HG02973 (cell line): ENCODE measurements around the gene LEPROT.
"Not testable (repeated sequence)": the region's sequence is repeated elsewhere in the genome, so short reads cannot be mapped to it uniquely, and the experiment has no call there.

Experiments
- ATAC-seq: cut with Tn5 transposase; IDR thresholded peaks from one replicate; pipeline ENCODE4 v1.9.1; 2021; ENCODE audit warnings: moderate library complexity; ENCODE audit not compliant: unreplicated experiment

Gene LEPROT, protein sequence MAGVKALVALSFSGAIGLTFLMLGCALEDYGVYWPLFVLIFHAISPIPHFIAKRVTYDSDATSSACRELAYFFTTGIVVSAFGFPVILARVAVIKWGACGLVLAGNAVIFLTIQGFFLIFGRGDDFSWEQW

DNA sequence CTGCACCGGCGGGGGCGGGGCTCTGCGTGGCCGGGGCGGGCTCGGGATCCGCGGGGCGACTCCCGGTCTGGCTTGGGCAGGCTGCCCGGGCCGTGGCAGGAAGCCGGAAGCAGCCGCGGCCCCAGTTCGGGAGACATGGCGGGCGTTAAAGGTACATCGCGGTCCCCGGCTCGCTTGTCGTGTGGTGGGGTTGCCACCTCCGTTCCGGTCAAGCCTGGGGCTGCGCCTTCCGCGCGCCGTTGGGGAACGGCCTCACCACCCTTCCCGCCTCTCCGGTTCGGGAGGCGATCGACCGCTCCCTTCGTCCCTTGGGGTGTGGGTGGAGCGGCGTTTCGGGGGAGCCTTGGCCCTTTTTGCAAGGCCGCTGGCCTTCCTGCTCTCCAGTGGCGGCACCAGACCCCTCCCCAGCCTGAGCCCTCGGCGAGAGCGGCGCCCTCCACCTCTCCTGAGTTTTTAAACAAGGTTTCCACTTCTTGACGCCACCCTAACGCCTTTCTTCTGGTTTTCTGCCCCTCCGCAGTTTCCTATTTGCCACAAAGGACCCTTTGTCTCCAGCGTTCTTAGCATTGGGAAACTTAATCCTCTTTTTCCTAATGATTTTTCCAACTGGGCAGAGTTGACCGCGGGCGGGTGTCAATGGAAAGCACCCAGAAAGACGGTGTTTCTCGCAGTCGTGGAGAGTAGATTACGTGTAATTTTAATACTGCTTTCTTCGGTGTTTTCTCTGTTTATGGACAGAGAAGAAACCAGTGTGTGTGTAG is at the start of gene LEPROT, which contains the start of gene LEPR:
Gene LEPROT (plus strand): TSS at position 79 of the 761 bp plus-strand sequence. CDS start 57 bp downstream, at position 136.
Gene LEPR (plus strand): TSS at position 79 of the 761 bp plus-strand sequence. CDS start 144,898 bp downstream, outside the sequence.
- peak; percentile 4 for ATAC-seq

DNA sequence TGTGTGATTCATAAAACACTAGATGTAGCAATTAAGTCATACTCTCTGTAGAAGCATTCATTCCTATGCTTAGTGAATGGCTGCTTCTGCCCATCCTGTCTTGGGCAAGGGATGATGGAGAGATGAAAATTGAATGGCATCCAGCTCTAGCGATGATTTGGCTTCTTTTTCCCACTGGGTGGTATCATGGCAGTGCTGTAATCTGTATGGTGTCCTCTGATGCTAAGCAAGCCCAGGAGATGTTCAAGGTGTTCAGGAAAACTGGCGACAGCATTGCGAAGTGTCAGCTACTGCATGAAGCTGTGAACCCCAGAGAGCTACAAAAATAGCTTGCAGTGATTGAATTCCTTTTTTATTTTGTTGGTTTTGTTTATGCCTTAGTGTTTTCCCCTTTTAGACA is 48.9 kb upstream of the LEPROT start:
- no peak for ATAC-seq

DNA sequence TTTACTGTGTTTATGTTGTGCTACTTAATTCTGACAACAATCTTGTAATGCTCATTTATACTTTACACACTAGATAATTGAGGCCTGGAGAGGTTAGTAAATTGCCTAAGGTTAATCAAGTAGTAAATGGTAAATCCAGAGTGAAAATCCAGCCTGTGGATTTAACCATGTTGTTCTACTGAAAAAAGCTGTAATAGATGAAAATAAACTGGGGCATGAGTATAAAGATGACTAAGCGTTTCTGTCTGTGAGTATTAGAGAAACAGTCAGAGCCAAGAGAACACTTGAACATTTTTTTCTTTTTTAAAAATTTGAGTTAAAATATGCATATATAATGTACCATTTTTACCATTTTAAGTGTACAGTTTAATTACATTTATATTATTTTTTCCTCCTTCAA is 47.9 kb upstream of the LEPROT start:
- ATAC-seq: no peak

DNA sequence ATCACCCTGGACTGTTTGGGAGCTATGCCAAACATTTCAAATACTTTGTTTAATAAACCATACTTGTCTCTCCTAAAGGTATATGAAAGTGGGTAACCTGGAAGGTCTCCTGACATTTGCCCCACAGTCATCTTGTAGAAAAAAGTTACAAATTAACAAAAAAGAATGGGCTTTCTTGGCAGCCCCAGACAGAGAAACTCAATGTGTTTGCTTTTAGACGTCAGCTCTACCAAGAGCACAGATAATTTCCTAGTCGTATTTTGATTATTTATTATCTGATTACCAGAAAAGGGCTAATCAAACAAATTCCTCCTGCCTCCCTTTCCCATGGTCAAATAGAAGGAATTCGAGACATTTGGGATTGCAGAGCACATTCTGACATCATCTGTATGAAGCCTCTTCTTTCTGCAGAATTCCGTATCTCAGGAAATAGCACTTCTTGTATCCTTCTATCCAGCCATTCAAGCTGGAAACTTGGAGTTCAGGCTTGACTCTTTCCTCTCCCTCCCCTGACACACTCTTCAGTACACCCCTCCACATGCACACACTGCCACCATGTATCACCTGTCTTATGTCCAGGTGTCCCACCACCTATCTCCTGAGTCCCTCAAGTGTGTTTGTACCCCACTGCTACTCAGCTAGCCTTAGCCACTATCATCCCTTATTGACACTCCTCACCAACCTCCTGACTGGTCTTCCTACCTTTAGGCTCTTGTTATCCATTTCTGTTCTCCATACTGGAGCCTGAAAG is 42.8 kb upstream of the LEPROT start:
- no peak for ATAC-seq

DNA sequence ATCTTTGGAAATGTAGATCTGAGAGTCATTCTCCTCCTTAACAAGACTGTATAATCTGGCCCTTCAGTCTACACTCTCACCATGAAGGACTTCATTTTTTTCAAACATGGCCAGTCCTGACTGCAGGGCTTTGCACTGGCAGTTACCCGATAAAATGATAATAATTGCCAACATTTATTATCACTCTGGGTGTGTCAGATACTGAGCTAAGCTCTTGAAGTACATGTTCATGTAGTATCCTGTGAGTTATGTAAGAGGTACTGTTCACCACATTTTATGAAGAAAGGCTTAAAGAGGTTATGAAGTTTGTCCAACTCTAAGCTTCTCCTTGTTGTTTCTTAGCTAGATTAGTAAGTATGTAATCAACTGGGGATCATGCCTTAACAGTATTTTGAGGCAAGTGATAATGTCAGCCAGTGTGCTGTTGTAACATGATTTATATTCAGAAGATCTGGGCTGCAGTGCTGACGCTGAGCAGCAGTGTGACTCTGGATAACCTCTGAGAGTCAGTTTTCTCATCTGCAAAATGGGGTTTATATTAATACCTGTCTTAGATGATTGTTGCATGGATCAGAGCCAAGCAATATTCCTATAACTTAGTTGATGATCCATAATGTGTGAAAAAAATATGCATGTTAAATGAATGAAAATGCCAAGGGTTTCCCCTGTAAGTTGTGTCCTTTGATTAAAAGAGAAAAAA is 42.1 kb upstream of the LEPROT start:
- no peak for ATAC-seq

DNA sequence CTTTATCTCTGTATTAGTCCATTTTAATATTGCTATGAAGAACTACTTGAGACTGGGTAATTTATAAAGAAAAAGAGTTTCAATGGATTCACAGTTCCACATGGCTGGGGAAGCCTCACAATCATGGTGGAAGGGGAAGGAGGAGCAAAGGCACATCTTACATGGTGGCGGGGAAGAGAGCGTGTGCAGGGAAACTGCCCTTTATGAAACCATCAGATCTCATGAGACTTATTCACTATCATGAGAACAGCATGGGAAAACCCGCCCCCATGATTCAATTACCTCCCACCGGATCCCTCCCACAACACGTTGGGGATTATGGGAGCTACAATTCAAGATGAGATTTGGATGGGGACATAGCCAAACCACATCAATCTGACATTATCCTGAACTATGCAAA is 36.0 kb upstream of the LEPROT start:
- ATAC-seq: not testable (repeated sequence)

DNA sequence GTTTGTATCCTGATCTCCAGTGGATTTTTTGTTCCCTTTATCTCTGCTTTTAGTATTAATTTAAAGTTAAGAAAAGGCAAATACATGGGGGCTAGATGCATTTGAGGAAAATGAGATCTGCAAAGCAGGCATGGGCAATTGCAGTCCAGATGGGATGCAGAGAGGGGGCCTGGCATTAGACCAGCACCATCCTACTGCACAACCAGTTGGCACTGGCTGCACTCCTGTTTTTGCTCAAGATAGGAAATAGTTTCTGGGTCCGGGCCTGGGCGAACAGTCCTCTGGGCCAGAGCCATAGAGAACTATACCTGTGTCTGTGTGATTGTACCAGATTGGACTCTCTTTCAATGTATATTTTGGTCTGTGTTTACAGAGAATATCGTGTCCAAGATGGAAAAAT is 34.0 kb upstream of the LEPROT start:
- no peak for ATAC-seq

DNA sequence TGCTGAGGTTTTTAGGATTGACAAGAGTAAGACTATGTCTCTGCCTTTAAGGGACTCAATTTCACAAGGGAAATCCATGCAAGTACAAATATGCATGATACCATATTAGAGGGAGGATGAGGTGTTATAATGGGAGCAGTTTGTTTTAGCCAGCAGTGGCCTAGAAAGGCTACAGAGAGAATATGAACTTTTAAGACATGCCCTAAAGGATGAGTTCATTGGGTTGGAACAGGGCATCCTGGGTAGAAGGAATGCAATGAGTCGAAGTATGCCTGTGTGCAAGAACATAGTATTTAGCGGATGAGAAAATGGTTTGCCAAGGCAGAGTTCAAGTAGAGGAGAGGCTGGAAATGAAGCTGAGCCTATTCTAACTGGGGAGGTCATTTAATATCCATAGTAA is 32.6 kb upstream of the LEPROT start:
- no peak for ATAC-seq

DNA sequence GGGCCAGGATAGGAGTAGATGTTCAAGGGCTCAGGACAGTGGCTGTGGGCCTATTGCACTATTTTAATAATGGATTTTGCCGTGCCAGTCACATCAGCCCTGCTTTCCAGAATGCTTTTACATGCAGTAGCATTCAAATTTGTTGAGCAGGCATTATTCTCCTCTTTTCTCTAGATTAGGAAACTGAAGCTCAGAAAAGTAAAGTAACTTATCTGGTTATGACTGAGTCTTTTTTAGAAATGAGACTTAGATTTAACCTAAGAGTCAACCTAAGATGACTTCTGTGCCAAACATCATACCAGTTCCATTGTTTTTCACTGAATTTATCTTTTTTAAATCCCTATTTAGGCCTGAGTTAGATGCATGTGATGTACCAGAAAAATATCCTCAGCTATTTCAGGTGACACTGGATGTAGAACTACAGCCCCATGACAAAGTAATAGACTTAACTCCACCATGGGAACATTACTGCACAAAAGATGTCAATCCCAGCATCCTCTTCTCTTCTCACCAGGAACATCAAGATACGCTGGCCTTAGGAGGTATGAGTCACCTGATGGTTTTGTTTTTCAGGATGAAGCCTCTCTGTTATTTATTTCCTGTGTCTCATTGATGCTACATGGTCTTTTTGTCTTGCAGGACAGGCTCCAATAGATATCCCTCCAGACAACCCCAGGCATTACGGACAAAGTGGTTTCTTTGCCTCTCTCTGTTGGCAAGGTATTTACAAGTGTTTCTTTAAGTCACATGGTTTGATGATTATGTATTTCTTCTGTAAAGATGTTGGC is 31.4 kb upstream of the LEPROT start:
- ATAC-seq: no peak

DNA sequence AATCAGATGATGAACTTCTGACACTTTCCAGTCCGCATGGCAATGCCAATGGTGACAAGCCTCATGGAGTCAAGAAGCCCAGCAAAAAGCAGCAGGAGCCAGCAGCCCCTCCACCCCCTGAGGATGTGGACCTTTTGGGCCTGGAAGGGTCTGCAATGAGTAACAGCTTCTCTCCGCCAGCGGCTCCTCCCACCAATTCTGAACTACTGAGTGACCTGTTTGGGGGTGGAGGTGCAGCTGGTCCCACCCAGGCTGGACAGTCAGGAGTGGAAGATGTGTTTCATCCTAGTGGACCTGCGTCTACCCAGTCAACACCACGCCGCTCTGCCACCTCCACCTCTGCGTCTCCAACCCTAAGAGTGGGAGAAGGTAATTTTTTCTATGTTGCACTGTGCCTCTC is 28.0 kb upstream of the LEPROT start:
- ATAC-seq: no peak

DNA sequence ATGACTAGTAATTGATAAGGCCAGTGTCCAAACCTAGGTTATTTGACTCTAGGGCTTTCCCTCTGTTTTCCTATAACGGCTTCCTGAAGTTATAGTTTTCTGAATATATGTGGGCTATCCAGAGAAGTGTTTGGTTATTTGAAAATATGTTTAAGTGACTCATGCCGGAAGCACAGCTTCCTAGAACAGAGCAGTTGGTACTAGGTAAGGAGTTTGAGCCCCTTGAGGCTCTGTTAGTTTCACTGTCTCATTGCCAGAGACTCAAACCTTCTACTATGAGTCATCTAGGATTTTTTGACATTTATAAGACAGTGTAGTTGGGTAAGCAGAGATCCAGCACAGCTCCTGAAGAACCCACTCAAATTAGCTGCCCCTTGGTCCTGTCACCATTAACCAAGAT is 27.1 kb upstream of the LEPROT start:
- ATAC-seq: peak; percentile 80

DNA sequence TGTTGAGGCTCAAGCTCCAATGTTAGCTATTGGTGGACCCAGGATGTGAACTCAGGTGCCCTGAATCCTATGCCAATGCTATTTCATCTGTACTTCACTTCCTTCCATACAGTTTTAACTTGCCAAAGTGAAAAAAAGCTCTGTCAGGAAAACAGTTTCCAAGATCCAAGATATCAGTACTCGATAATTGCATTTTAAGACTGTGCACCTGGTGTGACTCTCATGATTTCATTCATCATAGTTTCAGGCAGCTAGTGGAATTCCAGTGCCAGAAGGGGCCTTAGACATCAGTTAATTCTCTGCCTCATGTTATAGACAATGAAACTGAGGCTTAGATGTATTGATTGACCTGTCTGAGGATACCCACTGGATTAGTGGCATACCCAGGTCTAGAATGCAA is 26.5 kb upstream of the LEPROT start:
- no peak for ATAC-seq

DNA sequence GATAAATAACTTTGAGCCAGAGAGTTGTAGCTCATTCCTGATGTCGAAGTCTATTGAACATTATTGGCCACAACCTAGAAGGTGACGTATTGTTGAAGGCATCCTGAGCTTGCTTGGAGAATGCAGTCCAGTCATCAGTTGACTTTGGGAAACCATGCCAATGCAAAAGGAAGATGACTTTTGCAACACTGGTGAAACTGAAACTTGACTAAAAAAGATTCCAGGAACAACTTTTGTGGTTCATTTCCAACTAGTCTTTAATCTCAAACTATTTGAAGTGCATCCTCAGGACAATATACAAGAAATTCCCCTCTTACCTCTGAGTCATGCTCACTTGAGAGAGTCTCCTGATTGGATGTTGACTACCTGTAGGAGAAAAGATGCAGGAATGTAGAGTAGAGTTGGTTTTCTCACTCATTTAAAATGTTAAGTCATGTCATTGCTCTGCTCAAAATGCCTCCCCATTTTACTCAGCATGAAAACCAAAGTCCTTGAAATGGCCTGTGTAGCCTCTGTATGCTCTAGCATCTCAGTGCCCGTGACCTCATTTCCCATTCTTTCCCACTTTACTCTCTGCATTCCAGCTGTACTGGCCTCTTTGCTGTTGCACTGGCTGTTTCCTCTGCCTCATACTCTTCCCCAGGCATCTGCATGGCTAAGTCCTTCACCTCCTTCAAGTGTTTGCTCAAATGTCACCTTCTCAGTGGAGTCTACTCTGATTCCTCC is 24.4 kb upstream of the LEPROT start:
- ATAC-seq: no peak

DNA sequence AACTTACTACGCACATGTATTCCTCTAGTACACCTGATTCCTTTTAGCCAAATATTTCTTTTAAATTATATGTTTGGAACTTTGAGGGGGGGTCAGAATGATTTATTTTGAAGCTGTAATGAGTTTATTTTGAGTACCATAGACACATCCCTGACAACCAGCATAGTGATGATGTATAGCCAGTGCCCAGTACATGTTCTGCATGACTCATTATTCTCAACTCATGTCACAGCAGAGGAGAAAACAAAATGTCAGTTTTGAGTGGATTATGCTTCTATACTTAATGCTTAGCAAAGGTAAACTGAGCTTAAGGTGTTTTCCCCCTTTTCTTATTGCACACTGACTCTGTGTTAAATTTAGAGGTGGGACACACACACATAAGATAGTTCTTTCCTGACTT is 22.4 kb upstream of the LEPROT start:
- no peak for ATAC-seq

DNA sequence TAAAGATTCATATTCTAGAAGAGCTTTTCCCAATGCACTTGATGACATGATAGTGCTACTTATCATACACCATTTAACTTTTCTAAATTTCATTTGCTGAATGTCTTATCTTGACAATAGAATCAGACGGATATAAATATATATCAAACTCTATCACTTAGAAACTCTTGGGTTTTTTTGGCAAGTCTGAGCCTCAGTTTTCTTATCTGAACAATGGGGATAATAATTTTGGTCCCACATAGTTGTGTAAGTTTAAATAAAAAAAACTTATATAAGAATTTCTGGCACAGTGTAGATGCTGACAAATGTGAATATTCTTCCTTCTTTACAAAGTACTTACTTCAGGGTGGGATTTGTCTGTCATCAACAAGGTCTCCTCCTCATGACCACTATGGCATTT is 21.5 kb upstream of the LEPROT start:
- ATAC-seq: no peak

DNA sequence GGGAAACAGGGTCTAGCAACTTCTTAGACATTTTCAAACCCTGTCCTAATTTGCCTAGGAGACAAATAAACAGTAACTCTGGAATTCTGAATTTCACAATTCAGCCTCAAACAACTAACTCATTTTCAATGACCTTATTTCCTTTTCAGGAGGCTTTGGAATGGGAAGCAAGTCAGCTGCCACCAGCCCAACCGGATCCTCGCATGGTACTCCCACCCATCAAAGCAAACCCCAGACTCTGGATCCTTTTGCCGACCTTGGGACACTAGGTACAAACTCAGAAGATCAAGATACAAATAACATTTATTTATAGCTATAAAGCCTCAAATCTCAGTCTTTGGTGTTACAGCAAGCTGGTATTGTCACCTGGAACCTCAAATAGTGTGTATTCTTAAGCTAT is 18.9 kb upstream of the LEPROT start:
- no peak for ATAC-seq

DNA sequence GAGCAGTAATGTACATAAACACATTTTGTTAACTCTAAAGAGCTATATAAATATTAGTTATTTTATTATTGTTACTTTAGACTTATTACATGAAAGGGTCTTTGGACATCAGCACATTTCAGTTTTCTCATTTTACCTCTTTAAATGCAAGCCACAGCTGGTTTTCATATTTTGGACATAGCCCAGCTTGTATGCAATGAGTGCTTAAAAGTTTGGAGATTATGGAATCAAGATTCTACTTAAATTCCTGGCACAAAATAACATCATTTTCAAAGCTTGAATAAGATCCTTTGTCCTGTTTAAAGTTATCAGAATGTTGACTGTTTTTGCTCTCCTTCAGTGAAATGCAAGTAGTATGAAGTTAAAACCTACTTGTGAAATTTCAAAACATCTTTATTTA is 15.5 kb upstream of the LEPROT start:
- ATAC-seq: no peak

DNA sequence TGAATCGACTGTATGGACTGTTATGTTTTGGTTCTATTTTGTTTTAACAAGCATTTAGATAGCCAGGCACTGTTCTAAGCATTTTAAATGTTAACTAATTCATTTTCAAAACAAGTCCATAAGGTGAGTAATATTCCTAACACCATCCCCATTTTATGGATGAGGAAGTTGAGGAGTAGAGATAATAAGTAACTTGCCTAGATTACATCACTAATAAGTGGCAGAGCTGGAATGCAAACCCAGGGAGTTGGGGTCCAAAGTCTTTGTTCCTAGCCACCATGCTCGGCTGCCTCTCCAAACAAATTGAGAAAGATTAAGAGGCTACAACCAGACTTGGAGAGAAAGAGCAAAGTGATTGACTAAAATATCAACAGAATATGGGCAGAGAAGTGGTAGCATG is 12.6 kb upstream of the LEPROT start:
- ATAC-seq: no peak

DNA sequence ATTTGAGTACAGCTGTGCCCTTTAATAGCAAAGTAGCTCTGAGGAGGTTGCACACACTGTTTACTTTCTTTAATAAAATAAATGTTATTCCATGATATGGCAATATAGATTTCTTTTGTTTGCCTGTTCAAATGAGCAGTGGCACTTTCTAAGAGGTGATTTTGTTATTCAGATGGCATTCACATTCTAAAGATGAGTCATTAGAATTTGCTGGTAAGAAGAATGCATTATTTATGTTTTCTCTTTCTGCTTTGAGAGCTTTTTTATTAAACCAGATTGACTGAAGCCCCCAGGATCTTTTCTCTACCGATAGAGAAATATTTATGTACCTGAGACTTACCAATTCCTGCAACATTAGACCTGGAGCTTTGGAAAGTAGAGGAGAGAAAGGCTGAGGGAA is 11.2 kb upstream of the LEPROT start:
- ATAC-seq: no peak

DNA sequence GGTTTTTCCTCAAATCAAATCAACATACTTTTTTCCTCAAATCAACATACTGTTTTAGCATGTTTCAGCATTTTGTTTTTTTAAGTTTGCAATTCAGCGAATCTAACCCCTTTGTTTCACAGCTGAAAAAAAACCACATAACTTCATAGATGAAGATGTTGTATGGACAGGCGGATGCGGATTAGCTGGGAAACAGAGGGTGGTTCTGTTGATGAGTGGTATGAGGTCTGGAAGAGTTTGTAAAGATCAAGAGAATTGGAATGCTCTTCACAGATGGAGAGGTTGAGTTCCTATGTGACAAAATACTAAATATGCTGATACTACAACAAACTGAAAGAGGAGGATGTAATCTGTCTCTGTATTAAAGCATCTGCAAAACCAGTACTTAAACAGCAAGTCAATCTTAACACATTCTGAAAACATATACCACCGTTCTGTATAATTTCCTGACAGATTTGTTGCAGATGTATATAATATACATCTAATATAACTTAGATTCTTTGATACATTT is 10.6 kb upstream of the LEPROT start:
- ATAC-seq: no peak
